Astrocyte (in vitro differentiated cells and primary cell): ENCODE measurements around the gene TRIO.

ENCODE experiments used
- EZH2 ChIP-seq: IDR thresholded peaks from 2 replicates; pipeline ENCODE4 v1.6.1; 2012; ENCODE audit warnings: mild to moderate bottlenecking, low read length, inconsistent platforms; ENCODE audit not compliant: insufficient read depth
- TF ChIP-seq, protein P1 (sequence below): IDR thresholded peaks from 2 replicates; pipeline ENCODE4 v1.5.1; 2011; ENCODE audit warnings: low read depth, mild to moderate bottlenecking, inconsistent platforms, low read length, moderate library complexity; ENCODE audit not compliant: insufficient read depth

DNA sequence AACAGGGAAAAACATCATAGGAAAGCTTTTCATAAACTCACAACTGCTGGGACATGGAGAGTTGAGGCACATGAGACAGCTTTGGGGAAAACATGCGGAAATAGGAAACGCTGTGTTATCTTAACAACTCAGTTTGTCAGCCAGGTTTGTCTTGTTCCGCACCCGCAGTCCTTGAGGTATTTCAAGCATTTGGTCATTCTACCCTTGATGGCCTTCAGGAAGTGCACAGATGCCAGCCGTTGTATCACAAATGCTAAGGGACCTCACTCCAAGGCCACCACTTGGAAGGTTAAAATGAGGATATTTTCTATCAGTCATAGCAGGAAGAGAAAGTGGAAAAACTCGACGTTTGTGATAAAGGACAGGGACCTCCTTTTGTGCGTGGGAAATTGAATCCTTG is 83.8 kb downstream of the TRIO start:
- TF ChIP-seq, protein P1, sequence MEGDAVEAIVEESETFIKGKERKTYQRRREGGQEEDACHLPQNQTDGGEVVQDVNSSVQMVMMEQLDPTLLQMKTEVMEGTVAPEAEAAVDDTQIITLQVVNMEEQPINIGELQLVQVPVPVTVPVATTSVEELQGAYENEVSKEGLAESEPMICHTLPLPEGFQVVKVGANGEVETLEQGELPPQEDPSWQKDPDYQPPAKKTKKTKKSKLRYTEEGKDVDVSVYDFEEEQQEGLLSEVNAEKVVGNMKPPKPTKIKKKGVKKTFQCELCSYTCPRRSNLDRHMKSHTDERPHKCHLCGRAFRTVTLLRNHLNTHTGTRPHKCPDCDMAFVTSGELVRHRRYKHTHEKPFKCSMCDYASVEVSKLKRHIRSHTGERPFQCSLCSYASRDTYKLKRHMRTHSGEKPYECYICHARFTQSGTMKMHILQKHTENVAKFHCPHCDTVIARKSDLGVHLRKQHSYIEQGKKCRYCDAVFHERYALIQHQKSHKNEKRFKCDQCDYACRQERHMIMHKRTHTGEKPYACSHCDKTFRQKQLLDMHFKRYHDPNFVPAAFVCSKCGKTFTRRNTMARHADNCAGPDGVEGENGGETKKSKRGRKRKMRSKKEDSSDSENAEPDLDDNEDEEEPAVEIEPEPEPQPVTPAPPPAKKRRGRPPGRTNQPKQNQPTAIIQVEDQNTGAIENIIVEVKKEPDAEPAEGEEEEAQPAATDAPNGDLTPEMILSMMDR: no peak
- no peak for TF ChIP-seq EZH2
